IMR-90 (cell line): ENCODE data around the gene MPRIP. TPM values are rescaled to one million over a fixed set of nuclear protein-coding genes. Genes with fewer than 3 reads are reported as not detected.
A peak's percentile ranks its signal among the peaks of the same experiment; 100 is the strongest.

Experiments
- ATAC-seq: fragments of 200-7000 bp; cut with Tn5 transposase; 2 replicates; pipeline ENCODE4 v1.9.1; 2020; ENCODE audit warnings: low read depth, mild to moderate bottlenecking, moderate library complexity
- BruUV-seq: library from RNA; stranded (reverse); fragments of 400-500 nt; replicated peaks from 2 replicates; lab custom pipeline; 2021; lab: Mats Ljungman, UMichigan
- CTCF ChIA-PET: fragments of 300-600 bp; formaldehyde crosslinking; extraction: SDS; loops from one replicate; lab custom pipeline; 2021; ENCODE audit warnings: antibody characterized with exemption; lab: Yijun Ruan, JAX
- POLR2A ChIA-PET: fragments of 300-600 bp; sonication (Branson Sonifier 250); formaldehyde crosslinking; loops from one replicate; lab custom pipeline; 2022; ENCODE audit warnings: antibody characterized with exemption; ENCODE audit not compliant: unreplicated experiment; lab: Charles Lee
- DNase-seq: peaks from one replicate; pipeline ENCODE4 v3.0.0; 2013
- H2AFZ ChIP-seq: replicated peaks from 2 replicates; pipeline ENCODE3; 2013; ENCODE audit warnings: low read length, mild to moderate bottlenecking; ENCODE audit not compliant: poor library complexity
- H2AK5ac ChIP-seq: 2 replicates; pipeline ENCODE4 v1.6.1; 2013; ENCODE audit warnings: low read depth, low read length, inconsistent platforms
- H2AK9ac ChIP-seq: replicated peaks from 2 replicates; pipeline ENCODE3; 2013; ENCODE audit warnings: mild to moderate bottlenecking, low read depth, low read length, moderate library complexity; ENCODE audit not compliant: poor library complexity
- H2BK120ac ChIP-seq: 2 replicates; pipeline ENCODE4 v1.6.1; 2013; ENCODE audit warnings: low read depth, low read length, inconsistent platforms
- H2BK15ac ChIP-seq: 3 replicates; pipeline ENCODE4 v1.6.1; 2013; ENCODE audit warnings: low read depth, low read length, inconsistent platforms
- H2BK20ac ChIP-seq: 2 replicates; pipeline ENCODE4 v1.6.1; 2013; ENCODE audit warnings: low read depth, mild to moderate bottlenecking, inconsistent platforms, low read length, moderate library complexity
- H2BK5ac ChIP-seq: 2 replicates; pipeline ENCODE4 v1.6.1; 2013; ENCODE audit warnings: mild to moderate bottlenecking, low read depth, low read length, inconsistent platforms; ENCODE audit not compliant: poor library complexity, severe bottlenecking
- H3K14ac ChIP-seq: replicated peaks from 2 replicates; pipeline ENCODE4 v1.6.1; 2013; ENCODE audit warnings: low read depth, low read length, inconsistent platforms
- H3K18ac ChIP-seq: 2 replicates; pipeline ENCODE4 v1.6.1; 2013; ENCODE audit warnings: low read depth, low read length, control low read depth
- H3K23ac ChIP-seq: 2 replicates; pipeline ENCODE4 v1.6.1; 2013; ENCODE audit warnings: low read depth, low read length, inconsistent platforms
- H3K27ac ChIP-seq: 2 replicates; pipeline ENCODE4 v1.5.1; 2013; ENCODE audit warnings: mild to moderate bottlenecking, control low read depth, low read length; ENCODE audit not compliant: insufficient read depth
- H3K27me3 ChIP-seq: 2 replicates; pipeline ENCODE4 v1.6.1; 2013; ENCODE audit warnings: low read length; ENCODE audit not compliant: control insufficient read depth, insufficient read depth
- H3K36me3 ChIP-seq: 2 replicates; pipeline ENCODE4 v1.6.1; 2013; ENCODE audit warnings: low read length, mixed read lengths; ENCODE audit not compliant: control insufficient read depth, insufficient read depth
- H3K4ac ChIP-seq: 2 replicates; pipeline ENCODE4 v1.6.1; 2013; ENCODE audit warnings: low read depth, low read length, inconsistent platforms
- H3K4me1 ChIP-seq: 2 replicates; pipeline ENCODE4 v1.6.1; 2013; ENCODE audit warnings: low read length, mixed read lengths; ENCODE audit not compliant: control insufficient read depth, insufficient read depth
- H3K4me2 ChIP-seq: 2 replicates; pipeline ENCODE4 v1.6.1; 2013; ENCODE audit warnings: low read depth, mild to moderate bottlenecking, control low read depth, low read length, moderate library complexity
- H3K4me3 ChIP-seq: 2 replicates; pipeline ENCODE4 v1.5.1; 2013; ENCODE audit warnings: low read depth, mild to moderate bottlenecking, control low read depth, low read length, moderate library complexity; ENCODE audit not compliant: insufficient read depth
- H3K56ac ChIP-seq: 2 replicates; pipeline ENCODE4 v1.6.1; 2013; ENCODE audit warnings: low read length, inconsistent platforms; ENCODE audit not compliant: insufficient read depth; ENCODE audit errors: extremely low read depth
- H3K79me1 ChIP-seq, 2 experiments: 2 replicates each; pipeline ENCODE4 v1.6.1; 2013; ENCODE audit warnings: low read length in 2 of 2, inconsistent platforms in 1 of 2, low read depth in 1 of 2
- H3K9ac ChIP-seq: 2 replicates; pipeline ENCODE4 v1.6.1; 2013; ENCODE audit warnings: low read depth, low read length, control low read depth
- H3K9me1 ChIP-seq: 2 replicates; pipeline ENCODE4 v1.6.1; 2013; ENCODE audit warnings: low read length, inconsistent platforms; ENCODE audit not compliant: insufficient read depth
- H3K9me3 ChIP-seq: 2 replicates; pipeline ENCODE4 v1.6.1; 2013; ENCODE audit warnings: low read length; ENCODE audit not compliant: control insufficient read depth, insufficient read depth
- H4K20me1 ChIP-seq: 2 replicates; pipeline ENCODE4 v1.6.1; 2013; ENCODE audit warnings: low read length, inconsistent platforms; ENCODE audit not compliant: insufficient read depth
- H4K5ac ChIP-seq: 2 replicates; pipeline ENCODE4 v1.6.1; 2013; ENCODE audit warnings: mild to moderate bottlenecking, low read depth, low read length, control low read depth
- H4K8ac ChIP-seq, 2 experiments: 2 replicates each; pipeline ENCODE4 v1.6.1; 2013; ENCODE audit warnings: low read depth in 2 of 2, low read length in 2 of 2, control low read depth in 1 of 2, inconsistent platforms in 1 of 2
- H4K91ac ChIP-seq: 2 replicates; pipeline ENCODE4 v1.6.1; 2013; ENCODE audit warnings: low read depth, low read length, inconsistent platforms; ENCODE audit not compliant: insufficient read depth
- BHLHE40 ChIP-seq: fragments of 150-350 bp; IDR thresholded peaks from 2 replicates; pipeline ENCODE4 v1.6.1; 2016; ENCODE audit warnings: mild to moderate bottlenecking, low read depth, low read length
- CEBPB ChIP-seq: IDR thresholded peaks from 2 replicates; pipeline ENCODE4 v1.6.1; 2012; ENCODE audit warnings: low read depth, low read length, improper control_type of control experiment
- CHD1 ChIP-seq: IDR thresholded peaks from 2 replicates; pipeline ENCODE4 v1.6.1; 2012; ENCODE audit warnings: low read depth, low read length, improper control_type of control experiment
- CTCF ChIP-seq: conservative IDR thresholded peaks from 2 replicates; pipeline ENCODE4 v1.5.1; 2012; ENCODE audit warnings: mild to moderate bottlenecking, low read depth, low read length, improper control_type of control experiment
- ELK1 ChIP-seq: fragments of 150-350 bp; IDR thresholded peaks from 2 replicates; pipeline ENCODE4 v1.6.1; 2016; ENCODE audit warnings: low read depth, mild to moderate bottlenecking, low read length, moderate library complexity, borderline replicate concordance
- MAFK ChIP-seq: IDR thresholded peaks from 2 replicates; pipeline ENCODE4 v1.6.1; 2012; ENCODE audit warnings: low read depth, low read length, improper control_type of control experiment
- MAZ ChIP-seq: IDR thresholded peaks from 2 replicates; pipeline ENCODE4 v1.6.1; 2012; ENCODE audit warnings: low read depth, mild to moderate bottlenecking, low read length, improper control_type of control experiment, moderate library complexity, borderline replicate concordance
- MXI1 ChIP-seq: IDR thresholded peaks from 2 replicates; pipeline ENCODE4 v1.6.1; 2012; ENCODE audit warnings: low read depth, mild to moderate bottlenecking, low read length, moderate library complexity, borderline replicate concordance
- NFE2L2 ChIP-seq: fragments of 150-350 bp; IDR thresholded peaks from 2 replicates; pipeline ENCODE4 v1.6.1; 2016; ENCODE audit warnings: low read depth, mild to moderate bottlenecking, low read length
- POLR2A ChIP-seq: IDR thresholded peaks from 2 replicates; pipeline ENCODE4 v1.6.1; 2012; ENCODE audit warnings: mild to moderate bottlenecking, low read depth, low read length
- RAD21 ChIP-seq: IDR thresholded peaks from 2 replicates; pipeline ENCODE4 v1.6.1; 2012; ENCODE audit warnings: low read length, improper control_type of control experiment
- RCOR1 ChIP-seq: IDR thresholded peaks from 2 replicates; pipeline ENCODE4 v1.6.1; 2012; ENCODE audit warnings: mild to moderate bottlenecking, low read length, improper control_type of control experiment; ENCODE audit not compliant: insufficient replicate concordance
- RFX5 ChIP-seq: IDR thresholded peaks from 2 replicates; pipeline ENCODE4 v1.8.0; 2012; ENCODE audit warnings: low read depth, mild to moderate bottlenecking, low read length, moderate library complexity
- SMC3 ChIP-seq: fragments of 150-350 bp; IDR thresholded peaks from 2 replicates; pipeline ENCODE4 v1.6.1; 2016; ENCODE audit warnings: low read depth, mild to moderate bottlenecking, antibody characterized with exemption, low read length, moderate library complexity
- USF2 ChIP-seq: fragments of 150-350 bp; IDR thresholded peaks from 2 replicates; pipeline ENCODE4 v1.6.1; 2017; ENCODE audit warnings: mild to moderate bottlenecking, antibody characterized with exemption, low read length, low read depth
- WGBS, 2 experiments: methylation state at CpG; one replicate each; pipeline versions ENCODE4 v1.1.5 to v1.1.7; 2013; ENCODE audit warnings: missing lambda C conversion rate in 2 of 2; ENCODE audit not compliant: insufficient read length in 1 of 2; ENCODE audit errors: extremely low coverage in 2 of 2; 5-methylcytosine and 5-hydroxymethylcytosine counted together
- dilution Hi-C: fragments of 300-500 bp; cut with HindIII; formaldehyde crosslinking; loops from one replicate; pipeline ENCODE4 v1.14.3; 2018; ENCODE audit warnings: low sequenced_read_pairs; ENCODE audit not compliant: unreplicated experiment
- in situ Hi-C: fragments of 300-500 bp; cut with MboI; formaldehyde crosslinking; loops from 3 replicates; pipeline ENCODE4 v1.14.3; 2019; ENCODE audit warnings: low sequenced_read_pairs, inconsistent platforms, mixed read lengths
- intact Hi-C: fragments of 100-400 bp; cut with micrococcal nuclease; formaldehyde crosslinking; loops from 2 replicates; pipeline ENCODE4 v1.10.0; 2022
- polyA plus RNA-seq, 3 experiments: library from polyadenylated mRNA; depleted of rRNA; stranded (reverse); fragments of >200 nt; gene quantifications; 2 replicates each; pipeline ENCODE4 v1.2.3, GENCODE V29; 2012; ENCODE audit warnings: low replicate concordance in 1 of 3
- total RNA-seq: library from RNA; depleted of rRNA; stranded (reverse); fragments of >200 nt; gene quantifications from 2 replicates; pipeline ENCODE4 v1.2.3, GENCODE V29; 2012

The MPRIP gene
- total and polyA plus RNA-seq, 2 of the 4 experiments (the other 2 are of a cell fraction) = 111 to 149 TPM

GRCh38 chr17:17027442-17028058, 14.7 kb upstream of the MPRIP start:
- H3K9me3 ChIP-seq = no peaks in the 10 kb centered on the region
- H4K20me1 ChIP-seq = no peaks in the 10 kb centered on the region
- H3K23ac ChIP-seq = no peak overlapping the region
- no peak overlapping the region for H2BK20ac ChIP-seq
- H3K4me1 ChIP-seq = peaks cover 10% of the 10 kb centered on the region
- ChIA-PET POLR2A (no interaction called here), CTCF (interaction anchor here (0.7 kb wide), 1 partner anchor 51 kb away, joined by 3 read pairs; no protein-coding TSS in a partner anchor)
- no peak overlapping the region for H2BK120ac ChIP-seq
- no peak overlapping the region for H3K9ac ChIP-seq
- H3K14ac ChIP-seq = no peak overlapping the region
- peak overlapping the region; percentile 75 for H2AK9ac ChIP-seq
- no CpG with 5 or more reads among the region's 10 CpGs for whole genome bisulfite sequencing, 2 experiments
- no peak overlapping the region for H2BK5ac ChIP-seq
- H3K9me1 ChIP-seq = peaks cover 17% of the 10 kb centered on the region
- TF ChIP-seq ELK1 (no peak), NFE2L2 (no peak), RCOR1 (no peak), MXI1 (no peak), CHD1 (no peak), USF2 (no peak), MAFK (no peak), POLR2A (no peak), RAD21 (no peak), BHLHE40 (no peak), CEBPB (no peak), RFX5 (no peak), CTCF (no peak), SMC3 (no peak), MAZ (no peak)
- dilution Hi-C loops (no loop called here), in situ Hi-C loops (no loop called here), intact Hi-C loops (no loop called here)
- H2AFZ ChIP-seq = peak overlapping the region; percentile 65
- no peaks in the 10 kb centered on the region for H3K36me3 ChIP-seq
- no peak overlapping the region for H4K8ac ChIP-seq
- DNase-seq (no peak), ATAC-seq (no peak)
- H2BK15ac ChIP-seq = no peak overlapping the region
- H3K79me1 ChIP-seq = no peaks in the 10 kb centered on the region; a peak in 1 of 4 replicates
- H3K4me2 ChIP-seq = no peak overlapping the region
- H3K4me3 ChIP-seq = no peak overlapping the region
- no peaks in the 10 kb centered on the region for H3K27me3 ChIP-seq
- H4K5ac ChIP-seq = no peak overlapping the region
- no peak overlapping the region for H4K91ac ChIP-seq
- H3K4ac ChIP-seq = peak overlapping the region; percentile 40; the same call in 1 of the 2 replicates
- H3K18ac ChIP-seq = no peak overlapping the region
- no peak overlapping the region for H3K56ac ChIP-seq
- no TSS peak for BruUV-seq
- no peak overlapping the region for H3K27ac ChIP-seq
- peak overlapping the region; percentile 56; the same call in 1 of the 2 replicates for H2AK5ac ChIP-seq
